Measurements from ENCODE around the gene RAD23B.

DNA sequence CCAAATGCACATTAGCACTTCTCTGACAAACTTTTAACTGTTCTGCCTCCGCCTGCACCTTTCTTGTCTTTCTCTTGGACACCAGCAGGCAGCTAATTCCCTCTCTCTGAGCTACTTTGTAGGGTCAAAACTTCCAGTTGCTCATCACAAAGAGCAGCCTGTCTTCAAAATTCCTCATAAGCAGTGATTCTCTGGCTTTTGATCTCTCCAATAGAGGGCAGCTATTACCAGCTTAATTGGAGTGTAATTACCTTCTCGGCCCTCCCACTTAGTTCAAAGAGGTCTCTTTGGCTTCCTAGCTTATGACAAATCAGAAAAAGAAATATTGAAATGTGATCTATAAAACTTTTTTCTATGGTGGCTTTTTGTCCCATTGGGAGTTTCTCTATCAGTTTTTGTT is 43.6 kb upstream of the RAD23B start:
- TF ChIP-seq, protein P1, sequence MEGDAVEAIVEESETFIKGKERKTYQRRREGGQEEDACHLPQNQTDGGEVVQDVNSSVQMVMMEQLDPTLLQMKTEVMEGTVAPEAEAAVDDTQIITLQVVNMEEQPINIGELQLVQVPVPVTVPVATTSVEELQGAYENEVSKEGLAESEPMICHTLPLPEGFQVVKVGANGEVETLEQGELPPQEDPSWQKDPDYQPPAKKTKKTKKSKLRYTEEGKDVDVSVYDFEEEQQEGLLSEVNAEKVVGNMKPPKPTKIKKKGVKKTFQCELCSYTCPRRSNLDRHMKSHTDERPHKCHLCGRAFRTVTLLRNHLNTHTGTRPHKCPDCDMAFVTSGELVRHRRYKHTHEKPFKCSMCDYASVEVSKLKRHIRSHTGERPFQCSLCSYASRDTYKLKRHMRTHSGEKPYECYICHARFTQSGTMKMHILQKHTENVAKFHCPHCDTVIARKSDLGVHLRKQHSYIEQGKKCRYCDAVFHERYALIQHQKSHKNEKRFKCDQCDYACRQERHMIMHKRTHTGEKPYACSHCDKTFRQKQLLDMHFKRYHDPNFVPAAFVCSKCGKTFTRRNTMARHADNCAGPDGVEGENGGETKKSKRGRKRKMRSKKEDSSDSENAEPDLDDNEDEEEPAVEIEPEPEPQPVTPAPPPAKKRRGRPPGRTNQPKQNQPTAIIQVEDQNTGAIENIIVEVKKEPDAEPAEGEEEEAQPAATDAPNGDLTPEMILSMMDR (IDR thresholded peaks at IDR 0.05): peak in 5 of 6 experiments; percentile 25 to 56 (median 30)
- TF ChIP-seq POLR2A (IDR thresholded peaks at IDR 0.05): no peak

Data from esophagus squamous epithelium (tissue), 4 donors.